NB4 (cell line): Measurements from ENCODE around the gene NSMF.
A peak's percentile ranks its signal among the peaks of the same experiment; 100 is the strongest.

Experiments used
- DNase-seq: peaks from one replicate; pipeline ENCODE4 v3.0.0; 2010; ENCODE audit warnings: low read depth
- H3K4me3 ChIP-seq: one replicate; pipeline ENCODE4 v1.5.1; 2011; ENCODE audit warnings: mild to moderate bottlenecking, low read depth, low read length, moderate library complexity
- MYC ChIP-seq: IDR thresholded peaks from 2 replicates; pipeline ENCODE4 v1.6.1; 2011; ENCODE audit warnings: low read depth, low read length
- POLR2A ChIP-seq: IDR thresholded peaks from 2 replicates; pipeline ENCODE4 v1.6.1; 2011; ENCODE audit warnings: mild to moderate bottlenecking; ENCODE audit not compliant: insufficient read length; ENCODE audit errors: extremely low read depth
- TF ChIP-seq, protein P1 (sequence below): IDR thresholded peaks from one replicate; pipeline ENCODE4 v1.5.1; 2012; ENCODE audit warnings: low read depth, low read length
- TF ChIP-seq, protein P2 (sequence below): IDR thresholded peaks from 2 replicates; pipeline ENCODE4 v1.6.1; 2011; ENCODE audit warnings: low read depth, low read length

The NSMF gene

GRCh38 chr9:137437691-137438590 is 21.2 kb downstream of the NSMF start:
- TF ChIP-seq, protein P1, sequence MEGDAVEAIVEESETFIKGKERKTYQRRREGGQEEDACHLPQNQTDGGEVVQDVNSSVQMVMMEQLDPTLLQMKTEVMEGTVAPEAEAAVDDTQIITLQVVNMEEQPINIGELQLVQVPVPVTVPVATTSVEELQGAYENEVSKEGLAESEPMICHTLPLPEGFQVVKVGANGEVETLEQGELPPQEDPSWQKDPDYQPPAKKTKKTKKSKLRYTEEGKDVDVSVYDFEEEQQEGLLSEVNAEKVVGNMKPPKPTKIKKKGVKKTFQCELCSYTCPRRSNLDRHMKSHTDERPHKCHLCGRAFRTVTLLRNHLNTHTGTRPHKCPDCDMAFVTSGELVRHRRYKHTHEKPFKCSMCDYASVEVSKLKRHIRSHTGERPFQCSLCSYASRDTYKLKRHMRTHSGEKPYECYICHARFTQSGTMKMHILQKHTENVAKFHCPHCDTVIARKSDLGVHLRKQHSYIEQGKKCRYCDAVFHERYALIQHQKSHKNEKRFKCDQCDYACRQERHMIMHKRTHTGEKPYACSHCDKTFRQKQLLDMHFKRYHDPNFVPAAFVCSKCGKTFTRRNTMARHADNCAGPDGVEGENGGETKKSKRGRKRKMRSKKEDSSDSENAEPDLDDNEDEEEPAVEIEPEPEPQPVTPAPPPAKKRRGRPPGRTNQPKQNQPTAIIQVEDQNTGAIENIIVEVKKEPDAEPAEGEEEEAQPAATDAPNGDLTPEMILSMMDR, result no peak
- TF ChIP-seq, protein P2, sequence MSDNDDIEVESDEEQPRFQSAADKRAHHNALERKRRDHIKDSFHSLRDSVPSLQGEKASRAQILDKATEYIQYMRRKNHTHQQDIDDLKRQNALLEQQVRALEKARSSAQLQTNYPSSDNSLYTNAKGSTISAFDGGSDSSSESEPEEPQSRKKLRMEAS, result no peak
- no peak for DNase-seq
- H3K4me3 ChIP-seq, result no peak overlapping the region

DNA sequence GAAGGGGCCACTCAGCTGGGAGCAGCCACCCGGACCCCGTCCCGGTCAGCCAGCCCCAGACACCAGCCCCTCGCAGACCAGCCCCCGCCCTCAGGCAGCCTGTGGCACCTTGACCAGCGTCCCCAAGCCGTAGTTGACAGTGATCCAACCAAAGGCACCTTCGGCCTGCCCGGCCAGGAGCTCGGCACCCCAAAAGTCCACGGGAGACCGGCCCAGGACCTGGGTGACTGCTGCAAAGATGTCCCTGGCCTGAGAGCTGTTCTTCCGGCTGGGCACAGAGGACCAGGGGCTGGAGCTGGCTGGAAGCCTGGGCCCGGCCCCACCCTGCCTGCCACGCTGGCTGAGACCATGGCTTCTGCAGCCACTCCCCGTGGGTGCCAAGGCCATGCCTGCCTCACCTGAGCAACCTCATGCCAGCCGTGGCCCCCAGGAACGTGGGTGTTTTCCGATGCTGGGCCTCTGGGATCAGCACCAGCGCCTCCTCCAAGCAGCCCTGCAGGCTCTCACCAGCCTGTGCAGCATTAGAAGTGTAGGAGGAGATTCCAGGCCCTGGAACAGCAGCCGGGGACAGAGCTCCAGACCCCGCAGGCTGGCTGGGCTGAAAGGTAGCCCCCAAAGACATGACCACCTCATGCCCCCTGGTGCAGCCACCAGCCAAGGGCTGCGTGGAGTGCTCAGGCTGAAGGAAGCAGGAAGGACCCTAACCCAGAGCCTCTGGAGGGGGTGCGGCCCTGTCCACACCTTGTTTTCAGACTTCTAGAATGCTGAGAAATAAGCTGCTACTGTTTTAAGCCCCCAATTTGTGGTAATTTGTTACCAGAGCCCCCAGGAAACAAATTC is 22.2 kb downstream of the NSMF start:
- no peak for TF ChIP-seq MYC
- TF ChIP-seq, protein P1, result no peak
- TF ChIP-seq, protein P2, result no peak
- TF ChIP-seq POLR2A, result no peak
- no peak for DNase-seq
- no peak overlapping the region for H3K4me3 ChIP-seq

DNA sequence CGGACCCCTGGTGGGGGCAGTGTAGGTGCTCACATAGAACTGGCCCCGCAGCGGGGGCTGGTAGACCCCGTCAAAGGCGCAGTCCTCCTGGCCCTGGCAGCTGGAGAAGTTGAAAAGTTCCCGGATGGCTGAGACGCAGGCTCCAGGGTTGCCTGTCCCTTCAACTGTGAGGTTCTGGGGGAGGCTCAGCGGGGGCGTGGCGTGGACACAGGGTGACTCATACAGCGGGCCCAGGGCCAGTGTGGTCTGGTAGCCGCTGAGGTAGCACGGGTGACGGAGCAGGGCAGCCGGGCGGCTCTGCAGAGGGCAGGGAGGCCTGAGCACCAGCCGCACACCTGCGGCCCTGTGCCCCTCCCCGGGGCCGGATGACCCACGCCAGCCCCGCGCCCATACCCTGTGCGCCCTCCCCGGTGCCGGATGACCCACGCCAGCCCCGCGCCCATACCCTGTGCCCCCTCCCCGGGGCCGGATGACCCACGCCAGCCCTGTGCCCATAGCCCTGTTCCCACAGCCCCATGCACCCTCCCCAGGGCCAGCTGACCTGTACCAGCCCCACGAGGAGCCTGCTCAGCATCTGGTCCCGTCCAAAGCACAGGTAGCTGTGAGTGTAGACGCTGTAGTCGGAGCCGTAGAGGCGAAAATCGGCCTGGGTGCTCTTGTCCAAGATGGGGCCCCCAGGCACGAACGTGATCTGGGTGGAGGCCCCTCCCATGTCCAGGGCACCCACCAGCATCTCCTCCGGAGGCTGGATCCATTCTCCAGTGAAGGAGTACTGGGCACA is 23.0 kb downstream of the NSMF start:
- H3K4me3 ChIP-seq, result no peak overlapping the region
- TF ChIP-seq, protein P2, result no peak
- TF ChIP-seq MYC (no peak), POLR2A (no peak)
- TF ChIP-seq, protein P1, result no peak
- peak; percentile 61 for DNase-seq

DNA sequence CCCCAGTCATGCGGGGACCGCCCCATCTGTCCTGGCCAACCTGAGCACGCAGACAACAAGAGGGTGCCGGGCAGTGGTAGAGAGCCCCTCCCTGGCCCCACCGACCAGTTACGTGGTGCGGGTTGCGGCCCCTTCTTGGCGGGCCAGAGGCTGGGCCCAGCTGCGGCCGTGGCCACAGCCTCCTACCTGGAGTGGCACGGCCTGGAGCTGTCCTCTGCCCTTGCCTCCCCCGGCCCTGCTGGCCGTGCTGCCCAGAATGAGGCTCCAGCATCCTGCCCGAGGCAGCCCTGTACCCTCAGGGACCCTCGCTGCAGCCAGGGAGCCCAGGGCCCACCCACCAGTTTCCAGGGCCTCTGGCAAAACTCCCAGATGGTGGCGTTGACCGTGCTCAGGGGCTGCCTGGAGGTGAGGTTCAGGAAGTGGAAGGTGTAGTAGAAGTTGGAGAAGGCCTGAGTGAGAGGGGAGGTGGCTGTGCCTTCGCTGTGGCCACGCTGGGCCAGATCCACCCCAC is 23.7 kb downstream of the NSMF start:
- TF ChIP-seq, protein P1, result no peak
- TF ChIP-seq POLR2A (no peak), MYC (no peak)
- TF ChIP-seq, protein P2, result no peak
- DNase-seq, result no peak

More for the DNA sequence above, 23.7 kb downstream of the NSMF start:
- no peak overlapping the region for H3K4me3 ChIP-seq
